Activated T-cell treated with anti-CD3 and anti-CD28 coated beads, Interleukin-2, amount 50 U/mL, for 4 hours (primary cell): ENCODE measurements around the gene PDLIM5. TPM values are rescaled to one million over a fixed set of nuclear protein-coding genes. Genes with fewer than 3 reads are reported as not detected.
"Not testable (repeated sequence)": the region's sequence is repeated elsewhere in the genome, so short reads cannot be mapped to it uniquely, and the experiment has no call there.

ENCODE experiments used
- ATAC-seq, 2 donors: fragments of 200-7000 bp; cut with Tn5 transposase; one replicate each; pipeline ENCODE4 v1.10.0; 2021
- DNase-seq: peaks from one replicate; pipeline ENCODE4 v3.0.0-alpha.2; 2020
- H3K27me3 Mint-ChIP-seq: one replicate; pipeline ENCODE4 v1.8.0; 2021; ENCODE audit warnings: low read depth, mixed read lengths
- H3K36me3 Mint-ChIP-seq: one replicate; pipeline ENCODE4 v1.8.0; 2022; ENCODE audit warnings: mixed read lengths; ENCODE audit not compliant: insufficient read depth
- H3K4me1 Mint-ChIP-seq: one replicate; pipeline ENCODE4 v1.8.0; 2021; ENCODE audit warnings: low read depth, mixed read lengths
- H3K4me3 Mint-ChIP-seq: one replicate; pipeline ENCODE4 v1.8.0; 2021; ENCODE audit warnings: mild to moderate bottlenecking, moderate library complexity, mixed read lengths
- H3K9me3 Mint-ChIP-seq: one replicate; pipeline ENCODE4 v1.8.0; 2021; ENCODE audit warnings: mixed read lengths
- total RNA-seq, 3 donors: library from RNA; stranded (reverse); gene quantifications; one replicate each; pipeline ENCODE4 v1.2.1, GENCODE V29; 2021

The PDLIM5 gene
- total RNA-seq, 3 donors from 2014 or later, result 23.2 to 26.8 (median 25.7) TPM

GRCh38 chr4:94603170-94603747, 151.5 kb downstream of the PDLIM5 start:
- DNase-seq (no peak), ATAC-seq (no peak)
- Mint-ChIP-seq H3K4me3 (no peak overlapping the region), H3K4me1 (no peaks in the 10 kb centered on the region), H3K36me3 (no peaks in the 10 kb centered on the region), H3K27me3 (no peaks in the 10 kb centered on the region), H3K9me3 (no peaks in the 10 kb centered on the region)

DNA sequence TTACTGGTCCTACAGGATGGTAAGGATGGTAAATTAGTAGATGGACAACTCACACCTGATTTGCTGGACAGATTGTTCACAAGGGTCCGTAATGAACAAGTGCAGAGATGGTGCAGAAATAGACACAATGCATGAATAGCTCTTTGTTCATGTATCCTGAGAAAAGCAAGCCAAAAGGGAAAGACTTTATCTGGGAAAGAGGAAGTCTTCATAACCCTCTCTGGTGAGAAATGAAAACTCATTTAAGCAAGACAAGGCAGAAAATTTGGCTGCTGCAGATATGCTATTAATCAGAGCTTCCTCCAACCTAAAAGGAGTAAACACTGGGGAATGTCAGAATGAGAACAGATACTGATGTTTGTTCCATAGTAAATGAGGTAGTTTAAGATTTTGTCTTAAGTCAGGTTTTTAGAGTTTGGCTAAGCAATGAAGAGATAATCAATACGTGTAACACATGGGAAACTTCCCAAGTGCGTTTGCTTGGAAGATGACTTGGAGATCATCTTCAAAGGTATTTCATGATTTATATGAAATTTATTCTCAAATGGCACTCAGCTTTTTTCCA, 153.6 kb downstream of the PDLIM5 start:
- Mint-ChIP-seq H3K4me3 (no peak overlapping the region), H3K36me3 (no peaks in the 10 kb centered on the region), H3K4me1 (peaks cover 5% of the 10 kb centered on the region), H3K27me3 (no peaks in the 10 kb centered on the region), H3K9me3 (no peaks in the 10 kb centered on the region)
- DNase-seq, result no peak
- ATAC-seq, result no peak

- Mint-ChIP-seq H3K27me3 (no peaks in the 10 kb centered on the region), H3K4me1 (peaks cover 11% of the 10 kb centered on the region), H3K4me3 (no peak overlapping the region), H3K36me3 (no peaks in the 10 kb centered on the region), H3K9me3 (no peaks in the 10 kb centered on the region)
- ATAC-seq (no peak), DNase-seq (no peak)
Measured at GRCh38 chr4:94610145-94610544, 158.4 kb downstream of the PDLIM5 start.

DNA sequence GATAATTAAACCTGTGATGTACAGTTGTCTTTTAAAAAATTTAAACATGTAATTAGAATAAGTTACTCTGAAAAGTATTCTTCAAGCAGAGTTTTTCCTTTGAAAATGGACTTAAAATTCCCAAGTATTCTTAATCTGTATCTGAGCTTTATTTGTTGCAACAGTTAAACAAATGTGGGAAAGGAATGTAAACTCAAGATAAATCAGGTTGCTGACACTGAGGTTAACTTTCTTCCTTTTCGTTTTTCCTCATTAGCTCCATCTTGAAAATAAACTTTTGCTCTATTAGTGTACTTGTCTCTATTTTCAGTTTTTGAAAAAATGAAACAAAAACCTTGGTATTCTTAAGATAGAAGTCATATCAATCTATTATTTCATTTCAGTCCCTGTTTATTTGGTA, 161.5 kb downstream of the PDLIM5 start:
- Mint-ChIP-seq H3K4me3 (no peak overlapping the region), H3K9me3 (no peaks in the 10 kb centered on the region), H3K4me1 (peaks cover 11% of the 10 kb centered on the region), H3K27me3 (no peaks in the 10 kb centered on the region), H3K36me3 (peaks cover 4% of the 10 kb centered on the region)
- ATAC-seq (no peak), DNase-seq (no peak)

- H3K27me3 Mint-ChIP-seq, result no peaks in the 10 kb centered on the region
- H3K4me3 Mint-ChIP-seq, result no peak overlapping the region
- no peaks in the 10 kb centered on the region for H3K9me3 Mint-ChIP-seq
- H3K36me3 Mint-ChIP-seq, result peaks cover 13% of the 10 kb centered on the region
- ATAC-seq (no peak), DNase-seq (no peak)
- H3K4me1 Mint-ChIP-seq, result peaks cover 5% of the 10 kb centered on the region
Measured at GRCh38 chr4:94615451-94615850, 163.7 kb downstream of the PDLIM5 start.

DNA sequence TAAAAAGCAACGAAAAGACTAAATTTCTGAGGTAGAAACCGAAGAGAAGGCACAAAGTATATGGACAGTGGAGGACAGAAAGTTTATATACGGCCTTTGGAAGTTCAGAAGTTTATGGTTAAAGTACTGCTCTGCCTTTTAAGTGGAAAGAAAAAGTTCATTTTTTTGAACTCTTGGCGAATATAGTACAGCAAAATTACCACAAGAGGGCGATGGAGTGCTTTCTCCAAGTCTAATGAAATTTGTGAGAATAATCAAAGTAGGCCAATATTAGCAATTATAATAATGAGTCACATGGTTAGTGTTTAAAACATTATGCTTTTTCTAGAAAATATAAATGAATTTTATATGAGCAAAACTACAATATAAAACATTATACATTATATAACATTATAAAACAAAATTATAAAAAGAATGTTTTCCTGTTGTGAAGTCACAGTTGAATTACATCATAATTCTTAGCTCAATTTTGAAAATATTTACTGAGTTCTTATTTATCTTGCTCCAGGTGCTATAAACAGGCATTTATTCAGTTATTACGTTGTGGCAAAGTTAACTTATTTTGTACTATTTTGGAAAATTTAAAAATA, 169.8 kb downstream of the PDLIM5 start:
- H3K4me1 Mint-ChIP-seq, result no peaks in the 10 kb centered on the region
- ATAC-seq (no peak), DNase-seq (no peak)
- no peaks in the 10 kb centered on the region for H3K9me3 Mint-ChIP-seq
- peaks cover 23% of the 10 kb centered on the region for H3K36me3 Mint-ChIP-seq
- H3K4me3 Mint-ChIP-seq, result no peak overlapping the region
- H3K27me3 Mint-ChIP-seq, result no peaks in the 10 kb centered on the region

GRCh38 chr4:94623126-94623911, 171.6 kb downstream of the PDLIM5 start:
- H3K36me3 Mint-ChIP-seq, result peaks cover 18% of the 10 kb centered on the region
- DNase-seq, result no peak
- ATAC-seq, result no peak
- H3K4me1 Mint-ChIP-seq, result no peaks in the 10 kb centered on the region
- no peaks in the 10 kb centered on the region for H3K9me3 Mint-ChIP-seq
- H3K27me3 Mint-ChIP-seq, result no peaks in the 10 kb centered on the region
- H3K4me3 Mint-ChIP-seq, result no peak overlapping the region

DNA sequence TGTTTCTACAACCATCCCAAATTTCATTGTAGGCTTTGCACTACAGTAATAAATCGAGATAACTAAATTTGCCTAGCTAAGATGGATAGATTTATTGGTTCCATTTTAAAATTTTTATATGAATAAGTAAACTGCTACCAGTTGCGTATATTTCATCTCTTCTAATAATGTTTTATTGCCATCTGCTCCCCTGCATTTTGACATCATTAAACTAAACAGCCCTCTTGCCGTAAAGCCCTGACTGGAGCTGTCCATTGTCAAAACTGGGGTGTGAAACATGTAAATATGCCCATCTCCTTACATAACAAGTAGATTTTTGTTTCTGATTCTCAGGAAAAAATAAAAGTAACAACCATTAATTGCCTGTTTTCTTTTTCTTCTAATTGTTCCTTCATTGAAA, 175.2 kb downstream of the PDLIM5 start:
- DNase-seq, result no peak
- H3K4me3 Mint-ChIP-seq, result no peak overlapping the region
- no peaks in the 10 kb centered on the region for H3K9me3 Mint-ChIP-seq
- ATAC-seq, result no peak
- H3K36me3 Mint-ChIP-seq, result peaks cover 17% of the 10 kb centered on the region
- no peaks in the 10 kb centered on the region for H3K4me1 Mint-ChIP-seq
- H3K27me3 Mint-ChIP-seq, result no peaks in the 10 kb centered on the region

- H3K4me3 Mint-ChIP-seq, H3K4me1 Mint-ChIP-seq, DNase-seq, ATAC-seq, H3K9me3 Mint-ChIP-seq, H3K27me3 Mint-ChIP-seq: not testable (repeated sequence)
- H3K36me3 Mint-ChIP-seq, result peaks cover 25% of the 10 kb centered on the region
Measured at GRCh38 chr4:94629058-94629457, 177.3 kb downstream of the PDLIM5 start.

DNA sequence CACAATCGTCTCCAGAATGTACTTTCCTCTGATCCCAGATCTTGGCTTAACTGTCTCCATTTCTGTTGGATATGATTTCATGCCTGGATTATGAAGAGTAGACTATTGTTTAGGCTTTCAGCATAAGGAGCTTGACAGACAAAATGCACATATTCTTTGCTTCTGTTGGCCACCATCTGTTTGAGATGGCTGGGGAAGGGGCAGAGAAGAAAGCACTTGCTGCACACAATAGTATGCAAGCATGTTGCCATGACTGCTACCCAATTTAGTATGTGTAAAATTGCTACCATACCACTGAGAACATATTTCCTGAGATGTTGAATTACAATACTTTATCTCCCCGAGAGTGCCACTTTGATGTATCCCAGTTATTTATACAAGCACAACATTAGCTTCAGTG, 178.1 kb downstream of the PDLIM5 start:
- no peaks in the 10 kb centered on the region for H3K27me3 Mint-ChIP-seq
- no peak for ATAC-seq
- no peak overlapping the region for H3K4me3 Mint-ChIP-seq
- no peaks in the 10 kb centered on the region for H3K9me3 Mint-ChIP-seq
- peaks cover 21% of the 10 kb centered on the region for H3K36me3 Mint-ChIP-seq
- DNase-seq, result no peak
- H3K4me1 Mint-ChIP-seq, result no peaks in the 10 kb centered on the region

DNA sequence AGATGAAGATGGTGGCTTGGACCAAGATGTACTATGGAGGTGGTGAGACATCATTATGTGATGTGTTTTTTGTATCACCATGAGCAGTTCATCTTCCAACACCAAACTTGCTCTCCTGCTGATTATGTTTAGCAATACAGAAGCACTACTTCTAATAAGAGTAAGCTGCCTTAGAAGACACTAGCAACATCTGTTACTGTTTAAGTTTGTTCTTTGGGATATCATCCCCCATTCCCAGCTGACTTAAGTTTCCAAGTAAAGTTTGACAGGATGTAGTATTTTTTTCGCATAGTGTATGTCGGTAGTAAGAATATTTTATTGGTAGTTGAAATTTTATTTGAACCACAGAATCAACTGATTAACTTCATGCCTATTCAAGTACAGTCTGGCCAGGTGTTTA, 182.5 kb downstream of the PDLIM5 start:
- DNase-seq (no peak), ATAC-seq (no peak)
- Mint-ChIP-seq H3K9me3 (no peaks in the 10 kb centered on the region), H3K4me3 (no peak overlapping the region), H3K27me3 (no peaks in the 10 kb centered on the region), H3K36me3 (peaks cover 25% of the 10 kb centered on the region), H3K4me1 (no peaks in the 10 kb centered on the region)

DNA sequence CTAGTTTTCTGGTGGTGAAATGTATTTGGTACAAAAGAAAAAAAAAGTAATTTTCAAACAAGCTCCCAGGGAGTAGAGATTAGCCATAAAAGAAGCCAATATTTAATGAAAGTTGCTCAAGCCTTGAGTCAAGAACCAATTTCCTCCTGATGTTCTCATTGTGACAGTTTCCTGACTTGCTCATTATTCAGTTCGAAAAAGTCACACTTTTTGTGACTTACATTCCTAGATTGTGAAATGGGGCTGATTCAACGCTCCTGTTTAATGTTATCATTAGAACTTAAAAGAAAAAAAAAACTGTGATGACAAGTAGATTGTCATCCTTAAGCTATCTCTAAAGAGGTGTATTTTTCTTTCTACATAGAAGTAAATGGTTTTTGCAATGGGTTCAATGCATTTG, 183.4 kb downstream of the PDLIM5 start:
- ATAC-seq (no peak), DNase-seq (no peak)
- Mint-ChIP-seq H3K4me1 (no peaks in the 10 kb centered on the region), H3K9me3 (no peaks in the 10 kb centered on the region), H3K27me3 (no peaks in the 10 kb centered on the region), H3K4me3 (no peak overlapping the region), H3K36me3 (peaks cover 22% of the 10 kb centered on the region)

DNA sequence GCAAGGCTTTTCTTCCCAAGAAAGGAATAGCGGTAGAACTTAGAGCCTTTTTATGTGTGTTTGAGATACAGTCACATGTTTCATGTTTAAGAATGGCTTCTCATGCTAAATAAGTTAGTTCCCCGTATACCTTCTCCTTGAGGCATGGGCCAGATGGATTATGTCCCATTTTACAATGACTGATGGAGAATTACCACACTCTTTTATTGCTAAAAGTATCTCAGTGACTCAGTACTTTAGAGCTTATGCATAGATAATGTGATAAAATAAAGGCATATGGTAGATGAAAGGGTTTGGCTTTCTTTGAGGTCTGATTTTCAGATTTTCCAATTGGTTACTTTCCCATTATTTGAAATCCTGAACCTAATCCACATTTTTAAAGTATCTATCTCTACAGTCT, 184.3 kb downstream of the PDLIM5 start:
- Mint-ChIP-seq H3K9me3 (no peaks in the 10 kb centered on the region), H3K27me3 (no peaks in the 10 kb centered on the region), H3K36me3 (peaks cover 26% of the 10 kb centered on the region), H3K4me3 (no peak overlapping the region), H3K4me1 (no peaks in the 10 kb centered on the region)
- ATAC-seq, result no peak
- DNase-seq, result no peak

- Mint-ChIP-seq H3K4me1 (no peaks in the 10 kb centered on the region), H3K27me3 (no peaks in the 10 kb centered on the region), H3K9me3 (no peaks in the 10 kb centered on the region), H3K4me3 (no peak overlapping the region), H3K36me3 (peaks cover 29% of the 10 kb centered on the region)
- ATAC-seq, result no peak
- no peak for DNase-seq
Measured at GRCh38 chr4:94639298-94639697, 187.6 kb downstream of the PDLIM5 start.

- no peak for ATAC-seq
- no peak overlapping the region for H3K4me3 Mint-ChIP-seq
Measured at GRCh38 chr4:94640151-94640550, 188.4 kb downstream of the PDLIM5 start.

More at GRCh38 chr4:94640151-94640550, 188.4 kb downstream of the PDLIM5 start:
- peaks cover 29% of the 10 kb centered on the region for H3K36me3 Mint-ChIP-seq
- H3K27me3 Mint-ChIP-seq, result no peaks in the 10 kb centered on the region
- no peaks in the 10 kb centered on the region for H3K9me3 Mint-ChIP-seq
- DNase-seq, result no peak
- H3K4me1 Mint-ChIP-seq, result no peaks in the 10 kb centered on the region
